Heart right ventricle (tissue), 16 donors: ENCODE results near the gene TMEM9B. TPM values are rescaled to one million over a fixed set of nuclear protein-coding genes. Genes with fewer than 3 reads are reported as not detected.

Experiments
- ATAC-seq, 8 donors: fragments of 200-7000 bp; cut with Tn5 transposase; one replicate each; pipeline ENCODE4 v1.9.1; 2020; ENCODE audit warnings: mild to moderate bottlenecking in 8 of 8, moderate library complexity in 8 of 8, moderate number of reproducible peaks in 1 of 8
- DNase-seq, 2 donors: peaks; one replicate each; pipeline ENCODE4 v3.0.0-alpha.2; 2020
- H3K27ac ChIP-seq, 10 donors: fragments of 200-600 bp; sonication (generic) in 2 of 10; one replicate each; pipeline versions ENCODE4 v1.5.0 to v1.8.0; 2020 to 2022; ENCODE audit warnings: mild to moderate bottlenecking in 3 of 10
- H3K27me3 ChIP-seq, 7 donors: fragments of 200-600 bp; one replicate each; pipeline ENCODE4 v1.8.0; 2021 to 2022; ENCODE audit warnings: mild to moderate bottlenecking in 2 of 7
- H3K36me3 ChIP-seq, 9 donors: fragments of 200-600 bp; sonication (generic) in 1 of 9; one replicate each; pipeline versions ENCODE4 v1.5.0 to v1.8.0; 2020 to 2022; ENCODE audit warnings: mild to moderate bottlenecking in 2 of 9
- H3K4me1 ChIP-seq, 9 donors: fragments of 200-600 bp; sonication (generic) in 1 of 9; one replicate each; pipeline versions ENCODE4 v1.5.0 to v1.8.0; 2020 to 2022; ENCODE audit warnings: mild to moderate bottlenecking in 4 of 9
- H3K4me3 ChIP-seq, 10 donors: fragments of 200-600 bp; sonication (generic) in 2 of 10; one replicate each; pipeline versions ENCODE4 v1.5.0 to v1.8.0; 2020 to 2022; ENCODE audit warnings: mild to moderate bottlenecking in 7 of 10, moderate library complexity in 2 of 10
- H3K9me3 ChIP-seq, 11 donors: fragments of 200-600 bp in 10 of 11; sonication (generic) in 2 of 11; one replicate each; pipeline versions ENCODE4 v1.5.0 to v1.8.0; 2013 to 2022; ENCODE audit warnings: mild to moderate bottlenecking in 2 of 11, control low read depth in 1 of 11, moderate library complexity in 1 of 11
- CTCF ChIP-seq, 9 donors: fragments of 200-600 bp; sonication (generic) in 2 of 9; IDR thresholded peaks; one replicate each; pipeline versions ENCODE4 v1.5.0 to v1.8.0; 2021 to 2022; ENCODE audit warnings: antibody characterized with exemption in 9 of 9, mild to moderate bottlenecking in 5 of 9, moderate library complexity in 1 of 9
- WGBS, 2 donors: extraction: QIAGEN DNeasy Blood & Tissue Kit; methylation state at CpG; one replicate each; pipeline ENCODE4 v1.1.7; 2013; ENCODE audit warnings: inconsistent platforms in 1 of 2; 5-methylcytosine and 5-hydroxymethylcytosine counted together
- intact Hi-C, 10 donors: fragments of 100-400 bp; cut with DNase I; formaldehyde crosslinking; loops; one replicate each; pipeline versions ENCODE4 v1.11.1 to v1.14.2; 2022
- polyA plus RNA-seq, 2 donors: library from polyadenylated mRNA; stranded (reverse); fragments of 200-250 nt; gene quantifications; one replicate each; pipeline ENCODE4 v1.2.3, GENCODE V29; 2013
- total RNA-seq, 10 donors: library from RNA; stranded (reverse); fragmentation: NEBNext Ultra II Directional in 3 of 10; extraction: Animal tissue kit (Norgen Biotek cat#: 25700) in 3 of 10; gene quantifications; one replicate each; pipeline versions ENCODE4 v1.2.1 to v1.2.4, GENCODE V29; 2021 to 2023
- donor health status: Arrhythmogenic right ventricular cardiomyopathy.
- donor health status: ischemic (EF 13 %, LVEDD 7.1; RV severe dilation, severe dysfunction).
- donor health status: healthy with polysubstance abuse.
- donor health status: DM: no; HTN: yes; CAD: no.
- donor health status: DM: no; HTN: no; CAD: no.
- donor health status: ischemic (EF 25% LVEDD 6.9; RV normal size, moderate dysfunction).
- donor health status: ischemic (EF 25% LVEDD 5.7; RV mildly dilated, moderate dysfunction).
- donor health status: healthy.
- donor health status: DM: yes; HTN: yes; CAD: no.
- donor health status: Ischemic cardiomyopathy.
- donor health status: ischemic (EF 35%, LVEDD 5.7; RV mildly dilated, moderate dysfunction).
- donor health status: nonischemic (EF 11% LVEDD 7.7; RV severe dilation, severe dysfunction).
- donor health status: DM: yes; HTN: yes; CAD: no.
- donor health status: PGD.
- donor health status: ischemic (EF 29% LVEDD 5.4; RV normal size, mild dysfunction).
- donor health status: nonischemic (EF 23%, LVEDD 6.1; RV moderate dilation, normal function).

The TMEM9B gene
- total and polyA plus RNA-seq, 12 donors, result 23.8 to 56.7 (median 47.7) TPM

- Histone ChIP-seq H3K4me1 (peaks cover 7 to 50% (median 38%) of the 10 kb centered on the region in 9 donors), H3K4me3 (no peak overlapping the region), H3K36me3 (peaks cover 0 to 32% (median 0%) of the 10 kb centered on the region in 9 donors), H3K27me3 (no peaks in the 10 kb centered on the region), H3K9me3 (no peaks in the 10 kb centered on the region), H3K27ac (peak overlapping the region in 2 of 10 donors; percentile 3 to 4)
- ATAC-seq, result no peak
- 59 to 63% methylated on average over 2 of the region's 2 CpGs for WGBS, 2 donors
- no peak for DNase-seq
- intact Hi-C loops, result loop anchor here in 6 of 10 donors (5.0 to 10.0 kb wide), 7 partner anchors 44 to 279 kb away; partner anchors contain the start of genes RPL27A (in 4 of the 6), TRIM66 (in 4 of the 6) and AKIP1 (in 2 of the 6)
- TF ChIP-seq CTCF (IDR thresholded peaks at IDR 0.05), result no peak
Measured at GRCh38 chr11:8961401-8961800, 2.8 kb downstream of the TMEM9B start.

GRCh38 chr11:8959546-8960166, 4.6 kb downstream of the TMEM9B start:
- ATAC-seq, result peak in 1 of 8 donors; percentile 43
- peak in 1 of 2 donors; percentile 60 for DNase-seq
- intact Hi-C loops, result loop anchor here in 7 of 10 donors (5.0 to 10.0 kb wide), 7 partner anchors 42 to 277 kb away; partner anchors contain the start of genes RPL27A (in 4 of the 7), TRIM66 (in 4 of the 7) and AKIP1 (in 2 of the 7)
- Histone ChIP-seq H3K27ac (peak overlapping the region in 6 of 10 donors; percentile 11 to 38 (median 20)), H3K9me3 (no peaks in the 10 kb centered on the region), H3K4me3 (no peak overlapping the region), H3K4me1 (peaks cover 7 to 41% (median 29%) of the 10 kb centered on the region in 9 donors), H3K36me3 (peaks cover 0 to 49% (median 13%) of the 10 kb centered on the region in 9 donors), H3K27me3 (no peaks in the 10 kb centered on the region)
- 14 to 39% methylated on average over 2 of the region's 2 CpGs for WGBS, 2 donors
- TF ChIP-seq CTCF (IDR thresholded peaks at IDR 0.05), result peak; percentile 18 to 75 (median 66)

GRCh38 chr11:8956860-8957259, 7.4 kb downstream of the TMEM9B start:
- peaks cover 0 to 75% (median 27%) of the 10 kb centered on the region in 9 donors for H3K36me3 ChIP-seq
- ATAC-seq, result no peak
- no peak overlapping the region for H3K27ac ChIP-seq
- no peak for DNase-seq
- H3K27me3 ChIP-seq, result no peaks in the 10 kb centered on the region
- no peaks in the 10 kb centered on the region for H3K9me3 ChIP-seq
- no peak overlapping the region for H3K4me3 ChIP-seq
- intact Hi-C loops, result loop anchor here in 2 of 10 donors (5.0 kb wide), 2 partner anchors 40 to 270 kb away; no protein-coding TSS in a partner anchor
- peaks cover 2 to 24% (median 11%) of the 10 kb centered on the region in 9 donors for H3K4me1 ChIP-seq
- no peak for TF ChIP-seq CTCF (IDR thresholded peaks at IDR 0.05)
- 93% methylated on average over 4 of the region's 4 CpGs for WGBS, 2 donors

- no peak overlapping the region for H3K27ac ChIP-seq
- no peak for TF ChIP-seq CTCF (IDR thresholded peaks at IDR 0.05)
- 59 to 68% methylated on average over 3 of the region's 3 CpGs for WGBS, 2 donors
- H3K4me3 ChIP-seq, result no peak overlapping the region
- no peak for ATAC-seq
- no peak for DNase-seq
- H3K4me1 ChIP-seq, result no peaks in the 10 kb centered on the region
- H3K27me3 ChIP-seq, result no peaks in the 10 kb centered on the region
- H3K9me3 ChIP-seq, result no peaks in the 10 kb centered on the region
- peaks cover 0 to 76% (median 33%) of the 10 kb centered on the region in 9 donors for H3K36me3 ChIP-seq
- intact Hi-C loops, result no loop called here
Measured at GRCh38 chr11:8948886-8949285, 15.4 kb downstream of the TMEM9B start.
